ENCODE results near the gene IFT74. TPM values are rescaled to one million over a fixed set of nuclear protein-coding genes. Genes with fewer than 3 reads are reported as not detected.

IFT74 gene
- total RNA-seq: 10 to 100 TPM; 10.6 to 25.6 (median 12.6) TPM
- polyA plus RNA-seq: 1 to 10 TPM; 7.1 to 9.4 (median 9.4) TPM
- long read RNA-seq, donor 1, partial matches to known transcripts: 12 of 15 reads
- long read RNA-seq, donor 1, other reads (novel, unspliced or antisense): 0 of 15 reads
- long read RNA-seq, donor 2, partial matches to known transcripts: 22 of 25 reads
- long read RNA-seq, donor 2, other reads (novel, unspliced or antisense): 0 of 25 reads

GRCh38 chr9:26955921-26956859 lies at the start of gene IFT74:
TSS of gene IFT74 (plus strand) at chr9:26956412. CDS start at chr9:26961968, 5,556 bp downstream.
- TF ChIP-seq, protein P1, sequence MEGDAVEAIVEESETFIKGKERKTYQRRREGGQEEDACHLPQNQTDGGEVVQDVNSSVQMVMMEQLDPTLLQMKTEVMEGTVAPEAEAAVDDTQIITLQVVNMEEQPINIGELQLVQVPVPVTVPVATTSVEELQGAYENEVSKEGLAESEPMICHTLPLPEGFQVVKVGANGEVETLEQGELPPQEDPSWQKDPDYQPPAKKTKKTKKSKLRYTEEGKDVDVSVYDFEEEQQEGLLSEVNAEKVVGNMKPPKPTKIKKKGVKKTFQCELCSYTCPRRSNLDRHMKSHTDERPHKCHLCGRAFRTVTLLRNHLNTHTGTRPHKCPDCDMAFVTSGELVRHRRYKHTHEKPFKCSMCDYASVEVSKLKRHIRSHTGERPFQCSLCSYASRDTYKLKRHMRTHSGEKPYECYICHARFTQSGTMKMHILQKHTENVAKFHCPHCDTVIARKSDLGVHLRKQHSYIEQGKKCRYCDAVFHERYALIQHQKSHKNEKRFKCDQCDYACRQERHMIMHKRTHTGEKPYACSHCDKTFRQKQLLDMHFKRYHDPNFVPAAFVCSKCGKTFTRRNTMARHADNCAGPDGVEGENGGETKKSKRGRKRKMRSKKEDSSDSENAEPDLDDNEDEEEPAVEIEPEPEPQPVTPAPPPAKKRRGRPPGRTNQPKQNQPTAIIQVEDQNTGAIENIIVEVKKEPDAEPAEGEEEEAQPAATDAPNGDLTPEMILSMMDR (IDR thresholded peaks at IDR 0.05 in 8 of 11, conservative IDR thresholded peaks at IDR 0.05 in 3 of 11): peak in 1 of 11 experiments; percentile 15
- TF ChIP-seq POLR2A (IDR thresholded peaks at IDR 0.05): peak in 1 of 3 donors; percentile 55
- peak; percentile 81 to 89 (median 86) for TF ChIP-seq POLR2AphosphoS5 (IDR thresholded peaks at IDR 0.05)
- H3K4me3 ChIP-seq: peak within 1 kb of the TSS; percentile 40 to 76 (median 50)
- DNase-seq: peak; percentile 98
- intact Hi-C loops (cut with DNase I; ENCODE audit: low total_unique reads): no loop called here
- H3K36me3 ChIP-seq: no peaks in the 10 kb centered on the region
- no peaks in the 10 kb centered on the region for H3K27me3 ChIP-seq (replicated peaks in 1 of 7)
- peak within 1 kb of the TSS; percentile 82 to 91 (median 90) for H3K27ac ChIP-seq
- H3K4me1 ChIP-seq: peaks cover 0 to 29% (median 24%) of the 10 kb centered on the region in 6 donors
- 1% methylated on average over 49 to 53 of the region's 53 CpGs for WGBS, 5 donors
- no peaks in the 10 kb centered on the region for H3K9me3 ChIP-seq

- Histone ChIP-seq H3K27me3 (replicated peaks in 1 of 7) (no peaks in the 10 kb centered on the region), H3K36me3 (peaks cover 0 to 100% (median 51%) of the 10 kb centered on the region in 6 donors), H3K9me3 (no peaks in the 10 kb centered on the region), H3K4me3 (no peak overlapping the region), H3K27ac (no peak overlapping the region), H3K4me1 (no peaks in the 10 kb centered on the region)
- TF ChIP-seq POLR2A (IDR thresholded peaks at IDR 0.05) (no peak), POLR2AphosphoS5 (IDR thresholded peaks at IDR 0.05) (no peak)
- TF ChIP-seq, protein P1 (IDR thresholded peaks at IDR 0.05 in 8 of 11, conservative IDR thresholded peaks at IDR 0.05 in 3 of 11): no peak
- intact Hi-C loops (cut with DNase I; ENCODE audit: low total_unique reads): no loop called here
- WGBS, 5 donors: 95 to 98% (median 97%) methylated on average over 2 of the region's 2 CpGs
- no peak for DNase-seq
Measured at GRCh38 chr9:26913138-26913668, 43.0 kb upstream of the IFT74 start.

DNA sequence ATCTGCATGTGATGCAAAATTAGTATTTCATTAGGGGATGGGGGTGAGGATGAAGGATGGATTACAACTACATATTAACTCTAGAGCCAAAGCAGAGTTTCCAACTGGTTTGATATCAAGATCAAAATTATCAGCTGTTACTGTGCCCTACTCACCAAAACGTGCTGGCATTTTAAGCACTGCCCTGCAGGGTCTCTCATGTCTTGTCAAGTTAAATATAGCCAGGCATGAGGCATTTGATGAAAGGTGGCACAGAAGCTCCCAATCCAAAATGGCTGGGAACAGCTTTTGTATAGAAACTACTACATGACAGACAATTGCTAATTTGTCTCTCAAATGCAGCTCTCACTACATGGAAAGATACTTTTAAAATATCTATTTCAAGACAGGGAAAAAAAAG lies 36.5 kb upstream of the IFT74 start:
- Histone ChIP-seq H3K27ac (no peak overlapping the region), H3K9me3 (no peaks in the 10 kb centered on the region), H3K4me3 (no peak overlapping the region), H3K4me1 (no peaks in the 10 kb centered on the region), H3K36me3 (peaks cover 0 to 100% (median 82%) of the 10 kb centered on the region in 6 donors), H3K27me3 (replicated peaks in 1 of 7) (no peaks in the 10 kb centered on the region)
- intact Hi-C loops (cut with DNase I; ENCODE audit: low total_unique reads): no loop called here
- WGBS, 5 donors: 40 to 84% (median 73%) methylated on average over 1 of the region's 1 CpG
- no peak for DNase-seq
- TF ChIP-seq POLR2A (IDR thresholded peaks at IDR 0.05): no peak
- no peak for TF ChIP-seq POLR2AphosphoS5 (IDR thresholded peaks at IDR 0.05)
- TF ChIP-seq, protein P1 (IDR thresholded peaks at IDR 0.05 in 8 of 11, conservative IDR thresholded peaks at IDR 0.05 in 3 of 11): no peak

Data from spleen (tissue), 13 donors.